Embryonic facial prominence (tissue), 1 donor: ENCODE results near the gene SNHG17.
A peak's percentile ranks its signal among the peaks of the same experiment; 100 is the strongest.
"Not testable (repeated sequence)": the region's sequence is repeated elsewhere in the genome, so short reads cannot be mapped to it uniquely, and the experiment has no call there.

Experiments
- DNase-seq: peaks from one replicate; pipeline ENCODE4 v3.0.0-alpha.2; 2016; ENCODE audit errors: extremely low spot score

Gene SNHG17

GRCh38 chr20:38434770-38435554 lies at the start of gene SNHG17:
TSS of gene SNHG17 (minus strand) at chr20:38435328.
- peak; percentile 90 for DNase-seq

GRCh38 chr20:38479596-38479995 lies 44.5 kb upstream of the SNHG17 start:
- DNase-seq: no peak

GRCh38 chr20:38477747-38478146 lies 42.6 kb upstream of the SNHG17 start:
- no peak for DNase-seq

GRCh38 chr20:38473367-38473795 lies 38.3 kb upstream of the SNHG17 start:
- DNase-seq: no peak

- DNase-seq: peak; percentile 96
Observed at GRCh38 chr20:38472513-38473366, 37.6 kb upstream of the SNHG17 start, which contains the start of gene RALGAPB. TSS of gene RALGAPB (plus strand) at chr20:38472843. CDS start at chr20:38488433, 15,590 bp downstream.

GRCh38 chr20:38471987-38472512 lies 36.9 kb upstream of the SNHG17 start:
- no peak for DNase-seq

GRCh38 chr20:38471245-38471644 lies 36.1 kb upstream of the SNHG17 start:
- no peak for DNase-seq

- DNase-seq: no peak
Observed at GRCh38 chr20:38466983-38467382, 31.9 kb upstream of the SNHG17 start.

- DNase-seq: no peak
Observed at GRCh38 chr20:38466171-38466570, 31.0 kb upstream of the SNHG17 start.

GRCh38 chr20:38461569-38461968 lies 26.4 kb upstream of the SNHG17 start:
- DNase-seq: not testable (repeated sequence)

- not testable (repeated sequence) for DNase-seq
Observed at GRCh38 chr20:38461167-38461566, 26.0 kb upstream of the SNHG17 start.

GRCh38 chr20:38460631-38461030 lies 25.5 kb upstream of the SNHG17 start:
- DNase-seq: not testable (repeated sequence)

GRCh38 chr20:38460040-38460623 lies 25.0 kb upstream of the SNHG17 start:
- DNase-seq: no peak

- no peak for DNase-seq
Observed at GRCh38 chr20:38458314-38458713, 23.2 kb upstream of the SNHG17 start.

GRCh38 chr20:38454556-38455473 lies 19.7 kb upstream of the SNHG17 start:
- no peak for DNase-seq

GRCh38 chr20:38453941-38454340 lies 18.8 kb upstream of the SNHG17 start:
- DNase-seq: no peak

GRCh38 chr20:38452880-38453624 lies 17.9 kb upstream of the SNHG17 start:
- DNase-seq: no peak

GRCh38 chr20:38450412-38450975 lies 15.4 kb upstream of the SNHG17 start:
- DNase-seq: no peak

- DNase-seq: no peak
Observed at GRCh38 chr20:38449046-38449445, 13.9 kb upstream of the SNHG17 start.
